ENCODE results near the gene PLS3.

DNA sequence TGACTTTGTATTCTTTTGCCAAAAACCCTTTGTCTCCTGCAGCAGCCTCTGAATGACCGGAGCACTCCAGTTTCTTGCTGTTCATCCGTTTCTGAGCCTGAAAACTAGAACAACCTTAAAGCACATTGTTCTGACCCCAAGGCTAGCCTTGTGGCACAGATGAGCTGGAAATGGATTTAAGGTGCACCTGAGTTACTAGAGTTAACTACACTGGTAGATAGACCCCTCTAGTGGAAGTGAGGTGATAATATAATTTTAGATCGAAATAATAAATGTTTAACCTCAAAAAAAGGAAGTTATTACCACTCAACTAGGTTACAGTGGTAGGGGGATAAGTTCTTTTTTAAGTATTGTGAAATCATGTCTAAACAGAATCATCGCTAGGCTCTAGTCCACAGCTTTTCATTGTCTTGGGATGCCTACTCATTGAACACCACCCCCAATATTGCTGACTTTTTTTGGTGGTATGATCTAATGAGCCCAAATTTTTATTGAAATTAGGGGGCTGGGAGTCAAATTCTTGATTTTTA lies 2.7 kb downstream of the PLS3 start:
- TF ChIP-seq, protein P1, sequence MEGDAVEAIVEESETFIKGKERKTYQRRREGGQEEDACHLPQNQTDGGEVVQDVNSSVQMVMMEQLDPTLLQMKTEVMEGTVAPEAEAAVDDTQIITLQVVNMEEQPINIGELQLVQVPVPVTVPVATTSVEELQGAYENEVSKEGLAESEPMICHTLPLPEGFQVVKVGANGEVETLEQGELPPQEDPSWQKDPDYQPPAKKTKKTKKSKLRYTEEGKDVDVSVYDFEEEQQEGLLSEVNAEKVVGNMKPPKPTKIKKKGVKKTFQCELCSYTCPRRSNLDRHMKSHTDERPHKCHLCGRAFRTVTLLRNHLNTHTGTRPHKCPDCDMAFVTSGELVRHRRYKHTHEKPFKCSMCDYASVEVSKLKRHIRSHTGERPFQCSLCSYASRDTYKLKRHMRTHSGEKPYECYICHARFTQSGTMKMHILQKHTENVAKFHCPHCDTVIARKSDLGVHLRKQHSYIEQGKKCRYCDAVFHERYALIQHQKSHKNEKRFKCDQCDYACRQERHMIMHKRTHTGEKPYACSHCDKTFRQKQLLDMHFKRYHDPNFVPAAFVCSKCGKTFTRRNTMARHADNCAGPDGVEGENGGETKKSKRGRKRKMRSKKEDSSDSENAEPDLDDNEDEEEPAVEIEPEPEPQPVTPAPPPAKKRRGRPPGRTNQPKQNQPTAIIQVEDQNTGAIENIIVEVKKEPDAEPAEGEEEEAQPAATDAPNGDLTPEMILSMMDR (IDR thresholded peaks at IDR 0.05), result no peak
- no peak for TF ChIP-seq POLR2A (IDR thresholded peaks at IDR 0.05)
